ENCODE data around the gene METTL22. TPM values are rescaled to one million over a fixed set of nuclear protein-coding genes. Genes with fewer than 3 reads are reported as not detected.
"Not testable (repeated sequence)": the region's sequence is repeated elsewhere in the genome, so short reads cannot be mapped to it uniquely, and the experiment has no call there.

The METTL22 gene
- total RNA-seq, 2 experiments from 2014 or later: 28.7 to 30.2 TPM

GRCh38 chr16:8647721-8648318 lies 26.3 kb downstream of the METTL22 start:
- Mint-ChIP-seq H3K36me3 (ENCODE audit: low read depth) (peaks cover 45% of the 10 kb centered on the region), H3K9me3 (no peaks in the 10 kb centered on the region), H3K4me3 (no peak overlapping the region), H3K27me3 (no peaks in the 10 kb centered on the region), H3K27ac (no peak overlapping the region), H3K4me1 (peaks cover 22% of the 10 kb centered on the region)
- ChIA-PET CTCF (interaction anchor here (0.6 kb wide), 1 partner anchor 65 kb away, joined by 3 read pairs; no protein-coding TSS in a partner anchor), POLR2A (no interaction called here)
- DNase-seq: no peak

GRCh38 chr16:8648877-8649276 lies 27.4 kb downstream of the METTL22 start:
- Mint-ChIP-seq H3K27ac (no peak overlapping the region), H3K9me3 (no peaks in the 10 kb centered on the region), H3K36me3 (ENCODE audit: low read depth) (peaks cover 36% of the 10 kb centered on the region), H3K4me1 (peaks cover 19% of the 10 kb centered on the region), H3K4me3 (no peak overlapping the region), H3K27me3 (no peaks in the 10 kb centered on the region)
- CTCF ChIA-PET: interaction anchor here (0.7 to 0.8 kb wide), 2 partner anchors 12 to 13 kb away, joined by 3 to 4 read pairs; no protein-coding TSS in a partner anchor
- DNase-seq: no peak
- POLR2A ChIA-PET: no interaction called here

- peaks cover 8% of the 10 kb centered on the region for H3K4me1 Mint-ChIP-seq
- H3K36me3 Mint-ChIP-seq (ENCODE audit: low read depth): peaks cover 25% of the 10 kb centered on the region
- no peak for DNase-seq
- H3K4me3 Mint-ChIP-seq: no peak overlapping the region
- no peak overlapping the region for H3K27ac Mint-ChIP-seq
- ChIA-PET POLR2A (no interaction called here), CTCF (interaction anchor here (0.8 kb wide), 1 partner anchor 10 kb away, joined by 4 read pairs; no protein-coding TSS in a partner anchor)
- H3K9me3 Mint-ChIP-seq: no peaks in the 10 kb centered on the region
- H3K27me3 Mint-ChIP-seq: no peaks in the 10 kb centered on the region
Observed at GRCh38 chr16:8649829-8650554, 28.5 kb downstream of the METTL22 start.

GRCh38 chr16:8651958-8652357 lies 30.5 kb downstream of the METTL22 start:
- not testable (repeated sequence) for H3K9me3 Mint-ChIP-seq, H3K27ac Mint-ChIP-seq, H3K4me3 Mint-ChIP-seq, H3K27me3 Mint-ChIP-seq, DNase-seq, H3K4me1 Mint-ChIP-seq
- H3K36me3 Mint-ChIP-seq (ENCODE audit: low read depth): peaks cover 11% of the 10 kb centered on the region
- POLR2A ChIA-PET: interaction anchor here (1.0 kb wide), 1 partner anchor 82 kb away, joined by 3 read pairs; no protein-coding TSS in a partner anchor
- CTCF ChIA-PET: interaction anchor here (0.7 to 1.0 kb wide), 2 partner anchors 79 to 1697 kb away, joined by 3 to 5 read pairs; no protein-coding TSS in a partner anchor

GRCh38 chr16:8655184-8655717 lies 33.8 kb downstream of the METTL22 start:
- no peak overlapping the region for H3K4me3 Mint-ChIP-seq
- H3K36me3 Mint-ChIP-seq (ENCODE audit: low read depth): no peaks in the 10 kb centered on the region
- peak; percentile 54 for DNase-seq
- no peaks in the 10 kb centered on the region for H3K27me3 Mint-ChIP-seq
- ChIA-PET POLR2A (no interaction called here), CTCF (interaction anchor here (0.8 kb wide), 2 partner anchors 11 to 19 kb away, joined by 3 read pairs; no protein-coding TSS in a partner anchor)
- H3K9me3 Mint-ChIP-seq: no peaks in the 10 kb centered on the region
- H3K27ac Mint-ChIP-seq: no peak overlapping the region
- peaks cover 2% of the 10 kb centered on the region for H3K4me1 Mint-ChIP-seq

GRCh38 chr16:8656376-8656775 lies 34.9 kb downstream of the METTL22 start:
- H3K27ac Mint-ChIP-seq: no peak overlapping the region
- DNase-seq: no peak
- no peaks in the 10 kb centered on the region for H3K27me3 Mint-ChIP-seq
- no peaks in the 10 kb centered on the region for H3K9me3 Mint-ChIP-seq
- no peaks in the 10 kb centered on the region for H3K36me3 Mint-ChIP-seq (ENCODE audit: low read depth)
- H3K4me3 Mint-ChIP-seq: no peak overlapping the region
- H3K4me1 Mint-ChIP-seq: peaks cover 8% of the 10 kb centered on the region
- POLR2A ChIA-PET: interaction anchor here (0.6 kb wide), 1 partner anchor 225 kb away, joined by 3 read pairs; no protein-coding TSS in a partner anchor
- CTCF ChIA-PET: interaction anchor here (1.1 kb wide), 1 partner anchor 19 kb away, joined by 5 read pairs; no protein-coding TSS in a partner anchor

- CTCF ChIA-PET: interaction anchor here (1.2 to 1.7 kb wide), 2 partner anchors 11 to 348 kb away, joined by 4 to 5 read pairs; no protein-coding TSS in a partner anchor
- Mint-ChIP-seq H3K4me3 (no peak overlapping the region), H3K4me1 (peaks cover 6% of the 10 kb centered on the region), H3K27me3 (no peaks in the 10 kb centered on the region), H3K36me3 (ENCODE audit: low read depth) (no peaks in the 10 kb centered on the region), H3K9me3 (no peaks in the 10 kb centered on the region), H3K27ac (no peak overlapping the region)
- DNase-seq: peak; percentile 68
- POLR2A ChIA-PET: no interaction called here
Observed at GRCh38 chr16:8660841-8661301, 39.4 kb downstream of the METTL22 start.

GRCh38 chr16:8661703-8662102 lies 40.2 kb downstream of the METTL22 start:
- POLR2A ChIA-PET: no interaction called here
- DNase-seq: no peak
- Mint-ChIP-seq H3K4me1 (peaks cover 6% of the 10 kb centered on the region), H3K27ac (no peak overlapping the region), H3K9me3 (no peaks in the 10 kb centered on the region), H3K36me3 (ENCODE audit: low read depth) (no peaks in the 10 kb centered on the region), H3K27me3 (no peaks in the 10 kb centered on the region), H3K4me3 (no peak overlapping the region)
- CTCF ChIA-PET: interaction anchor here (1.7 kb wide), 1 partner anchor 347 kb away, joined by 5 read pairs; no protein-coding TSS in a partner anchor

- ChIA-PET CTCF (no interaction called here), POLR2A (no interaction called here)
- no peak overlapping the region for H3K4me3 Mint-ChIP-seq
- no peak for DNase-seq
- H3K27me3 Mint-ChIP-seq: no peaks in the 10 kb centered on the region
- no peak overlapping the region for H3K27ac Mint-ChIP-seq
- H3K9me3 Mint-ChIP-seq: no peaks in the 10 kb centered on the region
- peaks cover 6% of the 10 kb centered on the region for H3K4me1 Mint-ChIP-seq
- no peaks in the 10 kb centered on the region for H3K36me3 Mint-ChIP-seq (ENCODE audit: low read depth)
Observed at GRCh38 chr16:8663192-8664089, 41.9 kb downstream of the METTL22 start.

- no peaks in the 10 kb centered on the region for H3K36me3 Mint-ChIP-seq (ENCODE audit: low read depth)
- H3K27me3 Mint-ChIP-seq: no peaks in the 10 kb centered on the region
- H3K9me3 Mint-ChIP-seq: no peaks in the 10 kb centered on the region
- ChIA-PET POLR2A (no interaction called here), CTCF (interaction anchor here (0.9 to 1.0 kb wide), 2 partner anchors 10 to 215 kb away, joined by 3 to 4 read pairs; no protein-coding TSS in a partner anchor)
- H3K27ac Mint-ChIP-seq: no peak overlapping the region
- no peak overlapping the region for H3K4me3 Mint-ChIP-seq
- DNase-seq: no peak
- peaks cover 4% of the 10 kb centered on the region for H3K4me1 Mint-ChIP-seq
Observed at GRCh38 chr16:8665529-8665928, 44.0 kb downstream of the METTL22 start.

GRCh38 chr16:8667492-8667891 lies 46.0 kb downstream of the METTL22 start:
- H3K36me3 Mint-ChIP-seq (ENCODE audit: low read depth): no peaks in the 10 kb centered on the region
- H3K27me3 Mint-ChIP-seq: no peaks in the 10 kb centered on the region
- no peaks in the 10 kb centered on the region for H3K4me1 Mint-ChIP-seq
- POLR2A ChIA-PET: no interaction called here
- no peak overlapping the region for H3K27ac Mint-ChIP-seq
- H3K4me3 Mint-ChIP-seq: no peak overlapping the region
- CTCF ChIA-PET: interaction anchor here (1.1 kb wide), 1 partner anchor 213 kb away, joined by 3 read pairs; no protein-coding TSS in a partner anchor
- DNase-seq: no peak
- no peaks in the 10 kb centered on the region for H3K9me3 Mint-ChIP-seq

GRCh38 chr16:8668113-8668512 lies 46.6 kb downstream of the METTL22 start:
- Mint-ChIP-seq H3K36me3 (ENCODE audit: low read depth) (no peaks in the 10 kb centered on the region), H3K27ac (no peak overlapping the region), H3K4me3 (no peak overlapping the region), H3K9me3 (no peaks in the 10 kb centered on the region), H3K4me1 (no peaks in the 10 kb centered on the region), H3K27me3 (no peaks in the 10 kb centered on the region)
- no peak for DNase-seq
- CTCF ChIA-PET: interaction anchor here (1.1 kb wide), 1 partner anchor 213 kb away, joined by 3 read pairs; no protein-coding TSS in a partner anchor
- POLR2A ChIA-PET: no interaction called here

Measured in activated CD4-positive, alpha-beta T cell treated with anti-CD3 and anti-CD28 coated beads, Interleukin-2, amount 10 ng/mL, durations not matched to agents 7 days and 5 days (primary cell).